Colon (tissue), 2 donors: Measurements from ENCODE around the gene PTPN20.
A peak's percentile ranks its signal among the peaks of the same experiment; 100 is the strongest.
"Not testable (repeated sequence)": the region's sequence is repeated elsewhere in the genome, so short reads cannot be mapped to it uniquely, and the experiment has no call there.

Experiments used
- FAIRE-seq: peaks from 2 replicates; lab custom pipeline; 2012; peaks lifted over from hg19 to GRCh38; lab: Jason Lieb, UNC
- donor health status: control.
- donor health status: control.

PTPN20 gene

DNA sequence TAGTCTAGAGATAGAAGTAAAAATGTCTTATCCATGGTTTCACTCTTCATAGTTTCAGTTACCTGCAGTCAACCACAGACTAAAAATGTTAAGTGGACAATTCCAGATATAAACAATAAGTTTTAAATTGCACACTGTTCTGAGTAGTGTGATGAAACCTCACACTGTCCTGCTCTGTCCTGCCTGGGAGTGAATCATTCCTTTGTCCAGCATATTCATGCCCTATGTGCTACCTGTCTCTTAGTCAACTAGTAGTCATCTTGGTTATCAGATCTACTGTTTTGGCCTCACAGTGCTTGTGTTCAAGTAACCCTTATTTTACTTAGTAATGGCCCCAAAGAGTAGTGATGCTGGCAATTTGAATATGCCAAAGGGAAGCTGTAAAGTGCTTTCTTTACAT lies 49.5 kb downstream of the PTPN20 start:
- not testable (repeated sequence) for FAIRE-seq

DNA sequence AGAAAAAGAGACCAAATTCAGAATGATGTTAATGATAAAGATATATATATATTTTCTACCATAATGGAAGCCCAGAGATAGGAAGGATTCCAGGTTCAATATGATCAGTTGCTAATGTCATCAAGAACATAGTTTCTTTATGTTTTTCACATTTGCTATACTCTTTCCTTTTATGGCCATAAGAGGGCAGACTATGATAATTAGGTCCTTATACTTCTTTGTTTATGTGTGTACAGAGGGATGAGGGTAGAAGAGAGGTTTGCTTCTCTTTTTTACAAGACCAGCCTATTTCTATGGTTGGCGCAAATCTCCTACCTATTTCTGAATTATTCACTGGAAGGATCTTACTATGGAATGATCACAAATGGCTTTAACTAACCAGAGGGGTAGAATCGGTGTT lies 52.1 kb downstream of the PTPN20 start:
- FAIRE-seq: not testable (repeated sequence)

DNA sequence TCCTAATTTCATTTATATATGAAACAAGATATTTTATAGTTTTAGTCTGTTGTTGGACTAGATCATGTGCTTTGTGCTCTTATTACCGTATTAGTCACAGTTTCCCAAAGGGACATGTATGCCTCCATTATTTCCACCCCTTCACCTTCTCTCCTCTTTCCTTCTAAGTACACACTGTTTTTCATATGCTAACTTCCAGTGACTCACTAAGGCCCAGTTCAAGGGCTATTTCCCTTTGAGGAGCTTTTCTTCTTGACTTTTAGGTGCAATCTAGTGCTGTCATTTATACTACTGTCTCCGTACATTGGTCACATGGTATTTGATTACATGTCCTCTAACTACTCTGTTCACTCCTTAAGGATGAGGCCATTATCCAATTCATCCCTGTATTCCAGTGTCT lies 55.8 kb downstream of the PTPN20 start:
- FAIRE-seq: not testable (repeated sequence)

GRCh38 chr10:46980223-46980622 lies 69.0 kb downstream of the PTPN20 start:
- not testable (repeated sequence) for FAIRE-seq

DNA sequence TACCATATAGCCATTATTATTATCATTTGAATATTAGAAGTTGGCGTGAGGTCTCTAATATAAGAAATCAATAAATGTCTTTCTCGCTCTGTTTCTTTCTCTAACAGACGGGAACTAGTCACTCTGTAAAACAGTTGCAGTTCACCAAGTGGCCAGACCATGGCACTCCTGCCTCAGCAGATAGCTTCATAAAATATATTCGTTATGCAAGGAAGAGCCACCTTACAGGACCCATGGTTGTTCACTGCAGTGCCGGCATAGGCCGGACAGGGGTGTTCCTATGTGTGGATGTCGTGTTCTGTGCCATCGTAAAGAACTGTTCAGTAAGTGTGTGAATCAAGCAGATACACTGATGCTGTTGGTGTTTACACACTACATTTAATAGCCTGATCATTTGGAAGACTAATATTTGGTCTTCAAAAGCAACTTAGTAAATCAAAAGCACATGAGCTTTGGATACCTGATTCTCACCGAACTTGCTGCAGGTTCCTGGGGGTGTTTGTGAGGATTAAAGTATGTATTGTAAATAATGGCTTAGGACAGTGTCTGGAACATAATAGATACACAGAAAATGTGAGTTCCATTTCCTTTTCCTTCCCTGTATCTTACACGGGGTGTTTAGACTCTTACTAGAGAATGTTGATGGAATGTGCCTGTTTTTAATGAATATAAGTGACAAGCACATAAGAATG lies 76.2 kb downstream of the PTPN20 start:
- peak; percentile 90 for FAIRE-seq

- no peak for FAIRE-seq
These were observed 81.8 kb downstream of the PTPN20 start for GRCh38 chr10:46992803-46993561.

GRCh38 chr10:46995234-46995633 lies 84.0 kb downstream of the PTPN20 start:
- no peak for FAIRE-seq

GRCh38 chr10:46998192-46998591 lies 87.0 kb downstream of the PTPN20 start:
- FAIRE-seq: no peak

DNA sequence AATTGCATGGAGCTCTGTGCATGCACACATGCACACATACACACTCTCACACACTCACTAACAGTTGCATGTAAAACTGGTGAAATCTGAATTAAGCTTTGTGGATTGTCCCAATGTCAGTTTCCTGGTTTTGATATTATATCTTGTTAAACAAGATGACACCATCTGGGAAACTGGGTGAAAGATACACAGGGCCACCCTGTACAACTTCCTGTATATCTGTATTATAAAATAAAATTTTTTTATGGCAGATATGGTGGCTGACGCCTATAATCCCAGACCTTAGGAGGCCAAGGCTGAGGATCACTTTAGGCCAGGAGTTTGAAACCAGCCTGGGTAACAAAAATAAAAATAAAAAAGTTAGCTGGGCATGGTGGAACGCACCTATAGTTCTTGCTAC lies 87.4 kb downstream of the PTPN20 start:
- no peak for FAIRE-seq

DNA sequence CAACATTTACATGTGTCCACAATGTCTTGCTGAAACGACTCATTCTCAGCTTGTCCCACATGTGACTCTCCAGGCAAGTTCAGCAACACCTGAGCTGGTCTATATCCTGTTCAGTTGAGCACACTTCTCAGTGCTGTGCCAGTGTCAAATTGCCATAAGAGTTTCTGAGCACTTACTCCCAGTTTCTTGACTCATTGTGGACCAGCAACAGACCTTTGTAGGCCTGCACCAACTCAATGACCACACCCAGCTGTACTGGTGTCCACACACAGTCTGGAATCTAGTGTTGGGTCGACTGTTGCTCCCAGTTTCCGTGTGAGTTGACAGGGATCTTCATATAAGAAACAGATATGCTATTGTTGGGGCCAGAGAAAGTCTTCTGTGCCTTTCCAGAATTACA lies 88.0 kb downstream of the PTPN20 start:
- no peak for FAIRE-seq

DNA sequence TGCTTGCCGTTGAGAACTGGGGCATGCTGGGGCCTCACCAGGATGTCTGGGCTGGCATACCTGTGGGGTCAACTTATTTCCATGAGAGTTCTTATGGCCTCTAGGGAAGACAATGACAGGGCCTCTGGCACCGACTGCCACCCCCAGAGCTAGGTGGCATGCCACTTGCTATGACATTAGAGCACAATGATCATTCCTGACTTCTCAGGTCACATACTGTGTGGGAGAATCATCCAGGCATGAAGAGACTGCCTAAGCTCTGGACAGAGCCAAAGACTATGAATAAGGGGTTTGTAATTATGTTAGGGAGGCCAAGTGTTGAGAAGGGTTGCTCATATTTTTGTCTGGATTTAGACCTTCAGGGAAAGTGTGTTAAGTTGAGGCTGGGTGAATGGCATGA lies 97.5 kb downstream of the PTPN20 start:
- FAIRE-seq: no peak

DNA sequence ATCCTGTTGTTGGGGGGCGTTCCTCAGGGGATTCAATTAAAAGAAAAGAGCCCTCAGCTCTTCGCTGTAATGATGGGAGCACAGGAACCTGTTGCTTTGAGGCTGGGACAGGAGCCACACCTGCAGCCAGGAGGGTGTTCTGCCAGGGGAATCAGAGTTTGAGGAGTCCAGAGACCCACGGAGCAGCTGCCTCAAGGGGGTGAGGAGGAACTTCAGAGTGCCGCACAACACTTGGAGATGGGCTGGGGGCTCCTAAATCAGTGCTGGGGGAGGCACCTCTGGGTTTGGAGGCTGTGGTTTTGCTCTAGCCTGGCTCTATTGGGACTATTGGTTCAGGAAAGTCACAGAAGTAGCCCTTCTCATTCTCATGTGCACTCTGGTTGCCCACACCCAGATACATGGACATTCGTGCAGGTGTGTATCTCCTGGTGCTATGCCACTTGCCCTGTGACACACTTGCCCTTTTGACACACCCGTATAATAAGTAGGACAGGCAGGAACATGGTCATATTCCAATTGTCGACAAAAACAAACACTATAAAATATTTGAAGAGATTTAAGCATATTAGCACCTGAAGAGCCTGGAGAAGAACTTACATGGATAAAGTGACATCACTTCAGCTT lies 98.1 kb downstream of the PTPN20 start:
- FAIRE-seq: no peak

- no peak for FAIRE-seq
These were observed 98.8 kb downstream of the PTPN20 start for GRCh38 chr10:47010036-47010435.

DNA sequence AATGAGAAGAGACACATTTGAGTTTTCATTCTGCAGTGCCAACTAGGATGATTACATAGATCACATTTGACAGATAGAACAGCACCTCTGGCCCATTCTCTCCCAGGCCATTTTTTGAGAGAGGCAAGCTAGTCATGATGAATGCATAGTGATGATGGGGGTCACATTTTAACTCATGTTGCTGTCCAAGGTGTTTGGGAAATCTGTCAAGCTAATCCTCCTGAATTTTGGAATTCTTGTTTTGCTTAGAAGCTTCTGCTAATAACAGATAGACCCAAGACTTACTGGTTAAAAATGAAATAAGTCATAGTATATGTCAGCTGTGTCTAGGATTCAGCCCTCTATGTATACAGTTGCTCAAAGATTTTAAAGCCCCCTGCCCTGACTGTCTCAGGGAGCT lies 101.0 kb downstream of the PTPN20 start:
- no peak for FAIRE-seq

DNA sequence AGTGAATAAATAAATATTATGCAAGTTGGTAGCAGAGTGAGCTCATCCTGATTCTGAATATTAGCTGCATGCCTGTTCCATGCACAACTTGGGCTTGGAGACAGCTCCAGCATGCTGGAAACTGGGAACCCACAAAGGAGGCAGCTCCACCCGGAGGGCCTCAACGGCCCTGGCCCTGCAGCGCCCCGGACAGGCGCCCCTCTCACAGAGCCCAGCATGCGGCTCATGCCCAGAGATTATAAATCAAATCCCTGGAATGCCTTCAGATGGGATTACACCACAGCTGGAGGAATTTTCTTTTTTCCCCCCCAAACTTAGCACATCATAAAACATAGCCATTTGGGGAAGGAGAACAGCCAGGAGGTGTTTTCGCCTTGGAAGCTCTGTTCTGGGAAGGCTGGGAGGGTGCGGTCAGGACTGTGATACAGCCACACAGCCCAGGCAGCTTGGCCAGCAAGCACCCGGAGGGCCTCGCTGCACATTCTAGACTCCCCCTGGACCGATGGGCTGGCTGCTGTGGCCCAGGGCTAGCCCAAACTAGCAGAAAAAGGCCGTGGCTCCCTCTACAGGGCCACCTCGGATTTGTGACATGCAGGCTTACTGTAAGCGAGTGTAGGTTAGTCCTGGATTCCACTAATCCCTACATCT lies 102.4 kb downstream of the PTPN20 start:
- no peak for FAIRE-seq

DNA sequence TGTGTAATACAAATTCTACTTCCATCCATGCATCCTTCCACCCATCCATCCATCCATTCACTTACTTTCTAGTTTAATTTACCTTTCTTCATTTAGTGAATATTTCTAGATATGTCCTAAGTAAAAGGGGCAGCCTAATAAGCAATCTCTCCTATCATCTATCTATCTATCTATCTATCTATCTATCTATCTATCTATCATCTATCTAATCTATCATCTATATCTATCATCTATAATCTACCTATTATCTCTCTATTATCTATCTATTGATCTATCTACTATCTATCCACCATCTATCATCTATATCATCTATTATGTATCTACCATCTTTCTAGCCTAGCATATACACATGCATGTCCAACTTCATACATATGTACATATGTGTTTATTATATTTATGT lies 104.2 kb downstream of the PTPN20 start:
- no peak for FAIRE-seq

- FAIRE-seq: no peak
These were observed 105.3 kb downstream of the PTPN20 start for GRCh38 chr10:47016564-47016963.

- FAIRE-seq: no peak
These were observed 107.0 kb downstream of the PTPN20 start for GRCh38 chr10:47018026-47018735.

- no peak for FAIRE-seq
These were observed 108.2 kb downstream of the PTPN20 start for GRCh38 chr10:47019155-47020145.

DNA sequence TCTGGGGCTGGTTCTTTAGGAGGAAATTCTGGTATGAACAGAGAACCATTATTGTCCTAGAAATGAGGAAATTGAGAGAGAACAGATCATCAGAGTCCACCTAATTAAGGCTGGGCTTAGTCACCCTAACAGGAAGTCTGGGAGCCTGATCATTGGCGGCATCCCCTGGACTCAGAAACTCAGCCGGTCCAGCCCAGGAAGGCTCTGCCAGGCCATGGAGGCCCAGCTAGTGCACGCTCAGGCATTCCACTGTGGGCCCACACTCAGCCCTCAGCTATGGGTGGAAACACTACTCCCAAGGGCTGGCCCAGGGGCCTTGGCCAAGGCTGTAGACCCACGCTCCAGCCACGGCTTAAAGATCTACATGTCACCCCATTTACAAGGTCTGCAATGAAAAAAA lies 109.2 kb downstream of the PTPN20 start:
- no peak for FAIRE-seq

DNA sequence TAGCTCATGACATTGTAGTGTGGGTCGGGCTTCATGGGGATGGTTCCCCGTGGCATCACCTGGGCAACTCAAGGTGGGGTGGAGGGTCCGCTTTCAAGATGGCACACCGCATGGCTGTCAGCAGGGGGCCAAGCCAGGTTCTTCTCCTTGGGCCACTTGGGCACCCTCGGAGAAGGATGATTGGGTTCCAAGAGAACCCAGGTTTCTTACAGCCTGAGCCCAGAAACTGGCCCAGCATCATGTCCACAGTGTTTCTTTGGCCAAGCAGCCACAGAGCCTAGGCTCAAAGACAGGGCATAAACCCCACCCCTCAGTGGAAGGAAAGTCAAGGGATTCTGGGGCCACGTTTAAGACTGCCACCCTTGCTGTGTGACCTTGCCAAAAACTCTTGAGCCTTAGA lies 110.6 kb downstream of the PTPN20 start:
- no peak for FAIRE-seq
